Activated CD4-positive, alpha-beta T cell treated with anti-CD3 and anti-CD28 coated beads, Interleukin-2, amount 10 ng/mL, durations not matched to agents 7 days and 5 days (primary cell): Measurements from ENCODE around the gene CHD9. TPM values are rescaled to one million over a fixed set of nuclear protein-coding genes. Genes with fewer than 3 reads are reported as not detected.

Source experiments
- CTCF ChIA-PET: fragments of 350-600 bp; sonication (Branson Sonifier 250); formaldehyde crosslinking; loops from one replicate; lab custom pipeline; 2021; ENCODE audit warnings: antibody characterized with exemption; lab: Charles Lee
- POLR2A ChIA-PET: fragments of 350-600 bp; sonication (Branson Sonifier 250); formaldehyde crosslinking; loops from one replicate; lab custom pipeline; 2021; ENCODE audit warnings: antibody characterized with exemption; lab: Charles Lee
- DNase-seq: peaks from one replicate; pipeline ENCODE4 v3.0.0-alpha.2; 2020
- H3K27ac Mint-ChIP-seq: one replicate; pipeline ENCODE4 v1.8.0; 2021; ENCODE audit warnings: mild to moderate bottlenecking, moderate library complexity, mixed read lengths
- H3K27me3 Mint-ChIP-seq: one replicate; pipeline ENCODE4 v1.8.0; 2021; ENCODE audit warnings: mixed read lengths
- H3K36me3 Mint-ChIP-seq: one replicate; pipeline ENCODE4 v1.8.0; 2021; ENCODE audit warnings: low read depth, mixed read lengths
- H3K4me1 Mint-ChIP-seq: one replicate; pipeline ENCODE4 v1.8.0; 2021; ENCODE audit warnings: mixed read lengths
- H3K4me3 Mint-ChIP-seq: one replicate; pipeline ENCODE4 v1.8.0; 2021; ENCODE audit warnings: mild to moderate bottlenecking, moderate library complexity, mixed read lengths
- H3K9me3 Mint-ChIP-seq: one replicate; pipeline ENCODE4 v1.8.0; 2021; ENCODE audit warnings: mixed read lengths
- total RNA-seq, 2 experiments: library from RNA; stranded (reverse); gene quantifications; one replicate each; pipeline ENCODE4 v1.2.3, GENCODE V29; 2021

Gene CHD9
- total RNA-seq, 2 experiments from 2014 or later, result 20.5 to 23.9 TPM

GRCh38 chr16:53115773-53116172 is 61.0 kb downstream of the CHD9 start:
- H3K4me1 Mint-ChIP-seq, result no peaks in the 10 kb centered on the region
- ChIA-PET CTCF (no interaction called here), POLR2A (no interaction called here)
- no peaks in the 10 kb centered on the region for H3K9me3 Mint-ChIP-seq
- H3K27me3 Mint-ChIP-seq, result no peaks in the 10 kb centered on the region
- no peak overlapping the region for H3K27ac Mint-ChIP-seq
- no peak overlapping the region for H3K4me3 Mint-ChIP-seq
- H3K36me3 Mint-ChIP-seq, result no peaks in the 10 kb centered on the region
- no peak for DNase-seq

GRCh38 chr16:53121043-53121620 is 66.3 kb downstream of the CHD9 start:
- H3K27me3 Mint-ChIP-seq, result no peaks in the 10 kb centered on the region
- DNase-seq, result no peak
- H3K4me1 Mint-ChIP-seq, result no peaks in the 10 kb centered on the region
- CTCF ChIA-PET, result interaction anchor here (1.8 kb wide), 1 partner anchor 22 kb away, joined by 4 read pairs; no protein-coding TSS in a partner anchor
- no peaks in the 10 kb centered on the region for H3K9me3 Mint-ChIP-seq
- POLR2A ChIA-PET, result no interaction called here
- H3K27ac Mint-ChIP-seq, result no peak overlapping the region
- H3K4me3 Mint-ChIP-seq, result no peak overlapping the region
- no peaks in the 10 kb centered on the region for H3K36me3 Mint-ChIP-seq

- Mint-ChIP-seq H3K36me3 (no peaks in the 10 kb centered on the region), H3K4me3 (no peak overlapping the region), H3K9me3 (no peaks in the 10 kb centered on the region), H3K4me1 (no peaks in the 10 kb centered on the region), H3K27ac (no peak overlapping the region), H3K27me3 (no peaks in the 10 kb centered on the region)
- ChIA-PET POLR2A (no interaction called here), CTCF (interaction anchor here (0.6 to 1.8 kb wide), 2 partner anchors 23 to 589 kb away, joined by 3 to 4 read pairs; no protein-coding TSS in a partner anchor)
- no peak for DNase-seq
Measured at GRCh38 chr16:53121661-53122060, 66.9 kb downstream of the CHD9 start.

- H3K9me3 Mint-ChIP-seq, result no peaks in the 10 kb centered on the region
- CTCF ChIA-PET, result no interaction called here
- H3K27ac Mint-ChIP-seq, result no peak overlapping the region
- no peak for DNase-seq
- POLR2A ChIA-PET, result no interaction called here
- no peaks in the 10 kb centered on the region for H3K4me1 Mint-ChIP-seq
- H3K27me3 Mint-ChIP-seq, result no peaks in the 10 kb centered on the region
- no peaks in the 10 kb centered on the region for H3K36me3 Mint-ChIP-seq
- no peak overlapping the region for H3K4me3 Mint-ChIP-seq
Measured at GRCh38 chr16:53123747-53124146, 69.0 kb downstream of the CHD9 start.

- H3K4me3 Mint-ChIP-seq, result no peak overlapping the region
- H3K27me3 Mint-ChIP-seq, result no peaks in the 10 kb centered on the region
- no peaks in the 10 kb centered on the region for H3K36me3 Mint-ChIP-seq
- CTCF ChIA-PET, result no interaction called here
- DNase-seq, result no peak
- H3K9me3 Mint-ChIP-seq, result no peaks in the 10 kb centered on the region
- H3K4me1 Mint-ChIP-seq, result peaks cover 7% of the 10 kb centered on the region
- POLR2A ChIA-PET, result no interaction called here
- no peak overlapping the region for H3K27ac Mint-ChIP-seq
Measured at GRCh38 chr16:53126390-53126789, 71.6 kb downstream of the CHD9 start.

GRCh38 chr16:53129281-53130158 is 74.7 kb downstream of the CHD9 start:
- peak overlapping the region; percentile 80 for H3K27ac Mint-ChIP-seq
- peaks cover 13% of the 10 kb centered on the region for H3K4me1 Mint-ChIP-seq
- H3K4me3 Mint-ChIP-seq, result peak overlapping the region; percentile 73
- no peaks in the 10 kb centered on the region for H3K36me3 Mint-ChIP-seq
- H3K9me3 Mint-ChIP-seq, result no peaks in the 10 kb centered on the region
- CTCF ChIA-PET, result interaction anchor here (0.9 to 1.6 kb wide), 5 partner anchors 15 to 393 kb away, joined by 3 to 6 read pairs (median 3); no protein-coding TSS in a partner anchor
- POLR2A ChIA-PET, result no interaction called here
- H3K27me3 Mint-ChIP-seq, result no peaks in the 10 kb centered on the region
- DNase-seq, result no peak

- POLR2A ChIA-PET, result no interaction called here
- H3K27me3 Mint-ChIP-seq, result no peaks in the 10 kb centered on the region
Measured at GRCh38 chr16:53130159-53131049, 75.6 kb downstream of the CHD9 start.

GRCh38 chr16:53131050-53131362 is 76.2 kb downstream of the CHD9 start:
- no peaks in the 10 kb centered on the region for H3K9me3 Mint-ChIP-seq
- CTCF ChIA-PET, result no interaction called here
- no peak overlapping the region for H3K27ac Mint-ChIP-seq
- peaks cover 13% of the 10 kb centered on the region for H3K4me1 Mint-ChIP-seq
- H3K4me3 Mint-ChIP-seq, result peak overlapping the region; percentile 76
- DNase-seq, result no peak
- POLR2A ChIA-PET, result no interaction called here
- no peaks in the 10 kb centered on the region for H3K27me3 Mint-ChIP-seq
- H3K36me3 Mint-ChIP-seq, result no peaks in the 10 kb centered on the region

More at GRCh38 chr16:53130159-53131049, 75.6 kb downstream of the CHD9 start:
- H3K4me3 Mint-ChIP-seq, result peak overlapping the region; percentile 76
- peak; percentile 95 for DNase-seq
- CTCF ChIA-PET, result interaction anchor here (0.9 to 1.6 kb wide), 5 partner anchors 16 to 392 kb away, joined by 3 to 6 read pairs (median 3); no protein-coding TSS in a partner anchor
- peaks cover 13% of the 10 kb centered on the region for H3K4me1 Mint-ChIP-seq
- H3K27ac Mint-ChIP-seq, result peak overlapping the region; percentile 85
- H3K9me3 Mint-ChIP-seq, result no peaks in the 10 kb centered on the region
- H3K36me3 Mint-ChIP-seq, result no peaks in the 10 kb centered on the region

- CTCF ChIA-PET, result interaction anchor here (1.0 to 1.4 kb wide), 2 partner anchors 32 to 76 kb away, joined by 3 read pairs; partner anchors contain the start of gene CHD9
- no peaks in the 10 kb centered on the region for H3K9me3 Mint-ChIP-seq
- peaks cover 13% of the 10 kb centered on the region for H3K4me1 Mint-ChIP-seq
- no peaks in the 10 kb centered on the region for H3K27me3 Mint-ChIP-seq
- POLR2A ChIA-PET, result no interaction called here
- H3K36me3 Mint-ChIP-seq, result no peaks in the 10 kb centered on the region
- peak; percentile 39 for DNase-seq
- peak overlapping the region; percentile 95 for H3K27ac Mint-ChIP-seq
- H3K4me3 Mint-ChIP-seq, result peak overlapping the region; percentile 88
Measured at GRCh38 chr16:53131363-53132071, 76.7 kb downstream of the CHD9 start.

- Mint-ChIP-seq H3K9me3 (no peaks in the 10 kb centered on the region), H3K27me3 (no peaks in the 10 kb centered on the region), H3K27ac (peak overlapping the region; percentile 55), H3K36me3 (no peaks in the 10 kb centered on the region), H3K4me3 (peak overlapping the region; percentile 88), H3K4me1 (peaks cover 13% of the 10 kb centered on the region)
- DNase-seq, result no peak
- CTCF ChIA-PET, result interaction anchor here (1.0 to 1.4 kb wide), 2 partner anchors 33 to 77 kb away, joined by 3 read pairs; partner anchors contain the start of gene CHD9
- POLR2A ChIA-PET, result no interaction called here
Measured at GRCh38 chr16:53132406-53132805, 77.6 kb downstream of the CHD9 start.

GRCh38 chr16:53135329-53135728 is 80.5 kb downstream of the CHD9 start:
- Mint-ChIP-seq H3K4me3 (no peak overlapping the region), H3K27me3 (no peaks in the 10 kb centered on the region), H3K4me1 (peaks cover 6% of the 10 kb centered on the region), H3K9me3 (no peaks in the 10 kb centered on the region), H3K36me3 (no peaks in the 10 kb centered on the region), H3K27ac (no peak overlapping the region)
- CTCF ChIA-PET, result no interaction called here
- POLR2A ChIA-PET, result no interaction called here
- no peak for DNase-seq
